HEK293T (cell line): ENCODE measurements around the gene NXNL2.

Experiments used
- CTCF ChIA-PET: fragments of 350-600 bp; formaldehyde crosslinking; extraction: SDS; loops from one replicate; lab custom pipeline; 2021; ENCODE audit warnings: antibody characterized with exemption, inconsistent platforms; lab: Yijun Ruan, JAX
- POLR2A ChIA-PET: fragments of 350-600 bp; formaldehyde crosslinking; extraction: SDS; loops from one replicate; lab custom pipeline; 2020; ENCODE audit warnings: antibody characterized with exemption, inconsistent platforms; lab: Yijun Ruan, JAX
- DNase-seq: peaks from one replicate; pipeline ENCODE4 v3.0.0; 2012; ENCODE audit warnings: mixed read lengths; ENCODE audit errors: extremely low spot score
- ARNT ChIP-seq: fragments of 450-650 bp; IDR thresholded peaks from 2 replicates; pipeline ENCODE4 v1.6.1; 2017; ENCODE audit warnings: mild to moderate bottlenecking
- BHLHE40 ChIP-seq: fragments of 450-650 bp; IDR thresholded peaks from 2 replicates; pipeline ENCODE4 v1.6.1; 2016; ENCODE audit warnings: mild to moderate bottlenecking, moderate library complexity, borderline replicate concordance
- CTBP1 ChIP-seq: fragments of 450-650 bp; IDR thresholded peaks from 2 replicates; pipeline ENCODE4 v1.6.1; 2016; ENCODE audit warnings: borderline replicate concordance
- ELF4 ChIP-seq: fragments of 450-650 bp; IDR thresholded peaks from 2 replicates; pipeline ENCODE4 v1.6.1; 2017; ENCODE audit warnings: antibody characterized with exemption
- FOXA1 ChIP-seq: fragments of 450-650 bp; IDR thresholded peaks from 2 replicates; pipeline ENCODE4 v1.6.1; 2016; ENCODE audit warnings: mild to moderate bottlenecking
- FOXK2 ChIP-seq: fragments of 450-650 bp; IDR thresholded peaks from 2 replicates; pipeline ENCODE4 v1.6.1; 2016; ENCODE audit warnings: mild to moderate bottlenecking
- FOXM1 ChIP-seq: fragments of 450-650 bp; IDR thresholded peaks from 2 replicates; pipeline ENCODE4 v1.6.1; 2017; ENCODE audit warnings: mild to moderate bottlenecking, borderline replicate concordance
- HDGF ChIP-seq: fragments of 450-650 bp; IDR thresholded peaks from 2 replicates; pipeline ENCODE4 v1.6.1; 2017; ENCODE audit warnings: antibody characterized with exemption, borderline replicate concordance
- L3MBTL2 ChIP-seq: fragments of 450-650 bp; conservative IDR thresholded peaks from 2 replicates; pipeline ENCODE4 v1.6.1; 2016; ENCODE audit warnings: mild to moderate bottlenecking
- LEF1 ChIP-seq: fragments of 450-650 bp; IDR thresholded peaks from 2 replicates; pipeline ENCODE4 v1.6.1; 2017; ENCODE audit warnings: mild to moderate bottlenecking, borderline replicate concordance
- NFRKB ChIP-seq: fragments of 450-650 bp; IDR thresholded peaks from 2 replicates; pipeline ENCODE4 v1.6.1; 2016; ENCODE audit warnings: mild to moderate bottlenecking, moderate library complexity
- SP1 ChIP-seq: fragments of 450-650 bp; IDR thresholded peaks from 2 replicates; pipeline ENCODE4 v1.6.1; 2017
- SUZ12 ChIP-seq: fragments of 450-650 bp; IDR thresholded peaks from 2 replicates; pipeline ENCODE4 v1.6.1; 2016; ENCODE audit warnings: mild to moderate bottlenecking
- TARDBP ChIP-seq: fragments of 450-650 bp; IDR thresholded peaks from 2 replicates; pipeline ENCODE4 v1.6.1; 2016
- ZNF384 ChIP-seq: fragments of 450-650 bp; IDR thresholded peaks from 2 replicates; pipeline ENCODE4 v1.6.1; 2016
- TF ChIP-seq, protein P1 (sequence below): fragments of 450-650 bp; IDR thresholded peaks from 2 replicates; pipeline ENCODE4 v1.6.1; 2016

Gene NXNL2

GRCh38 chr9:88502552-88503034, 32.4 kb upstream of the NXNL2 start:
- POLR2A ChIA-PET: no interaction called here
- CTCF ChIA-PET: no interaction called here
- TF ChIP-seq, protein P1, sequence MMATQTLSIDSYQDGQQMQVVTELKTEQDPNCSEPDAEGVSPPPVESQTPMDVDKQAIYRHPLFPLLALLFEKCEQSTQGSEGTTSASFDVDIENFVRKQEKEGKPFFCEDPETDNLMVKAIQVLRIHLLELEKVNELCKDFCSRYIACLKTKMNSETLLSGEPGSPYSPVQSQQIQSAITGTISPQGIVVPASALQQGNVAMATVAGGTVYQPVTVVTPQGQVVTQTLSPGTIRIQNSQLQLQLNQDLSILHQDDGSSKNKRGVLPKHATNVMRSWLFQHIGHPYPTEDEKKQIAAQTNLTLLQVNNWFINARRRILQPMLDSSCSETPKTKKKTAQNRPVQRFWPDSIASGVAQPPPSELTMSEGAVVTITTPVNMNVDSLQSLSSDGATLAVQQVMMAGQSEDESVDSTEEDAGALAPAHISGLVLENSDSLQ: peak; percentile 81
- TF ChIP-seq SP1 (no peak), HDGF (no peak), ELF4 (no peak), SUZ12 (no peak), FOXK2 (no peak), CTBP1 (no peak), NFRKB (no peak), BHLHE40 (no peak)
- DNase-seq: no peak

GRCh38 chr9:88503081-88503844, 31.7 kb upstream of the NXNL2 start:
- no peak for TF ChIP-seq FOXA1
- TF ChIP-seq HDGF: no peak
- no peak for TF ChIP-seq ELF4
- no peak for TF ChIP-seq FOXK2
- no peak for TF ChIP-seq CTBP1
- TF ChIP-seq ZNF384: no peak
- TF ChIP-seq TARDBP: no peak
- no peak for TF ChIP-seq LEF1
- no peak for TF ChIP-seq NFRKB
- TF ChIP-seq FOXM1: no peak
- no peak for TF ChIP-seq SUZ12
- TF ChIP-seq, protein P1: no peak
- no peak for TF ChIP-seq BHLHE40
- no peak for TF ChIP-seq L3MBTL2
- no peak for TF ChIP-seq SP1
- DNase-seq: no peak
- CTCF ChIA-PET: no interaction called here
- POLR2A ChIA-PET: no interaction called here

- TF ChIP-seq, protein P1: no peak
- TF ChIP-seq FOXA1 (no peak), ARNT (no peak), BHLHE40 (no peak), LEF1 (no peak), FOXM1 (no peak), SUZ12 (no peak), ZNF384 (no peak), HDGF (no peak), TARDBP (no peak), SP1 (no peak), L3MBTL2 (no peak), ELF4 (no peak), FOXK2 (no peak), NFRKB (no peak), CTBP1 (no peak)
- no peak for DNase-seq
- ChIA-PET CTCF (no interaction called here), POLR2A (no interaction called here)
Measured at GRCh38 chr9:88503845-88504764, 30.9 kb upstream of the NXNL2 start.

- TF ChIP-seq NFRKB (no peak), FOXK2 (no peak), L3MBTL2 (no peak), ARNT (no peak), BHLHE40 (no peak), LEF1 (no peak), FOXA1 (no peak), FOXM1 (no peak), TARDBP (no peak)
- CTCF ChIA-PET: no interaction called here
- POLR2A ChIA-PET: no interaction called here
- DNase-seq: no peak
Measured at GRCh38 chr9:88508326-88508725, 26.7 kb upstream of the NXNL2 start.

- CTCF ChIA-PET: no interaction called here
- POLR2A ChIA-PET: no interaction called here
- TF ChIP-seq NFRKB (no peak), ARNT (no peak), BHLHE40 (no peak), FOXK2 (no peak), LEF1 (no peak), SUZ12 (no peak), FOXM1 (no peak), SP1 (no peak), TARDBP (no peak), ZNF384 (no peak), CTBP1 (no peak), FOXA1 (no peak), ELF4 (no peak), L3MBTL2 (no peak)
- TF ChIP-seq, protein P1: no peak
- DNase-seq: no peak
Measured at GRCh38 chr9:88511906-88512305, 23.1 kb upstream of the NXNL2 start.
